Sigmoid colon (tissue), 7 donors: ENCODE results near the gene MCF2. TPM values are rescaled to one million over a fixed set of nuclear protein-coding genes. Genes with fewer than 3 reads are reported as not detected.

Experiments used
- DNase-seq: peaks from one replicate; pipeline ENCODE4 v3.0.0-alpha.2; 2019
- H3K27ac ChIP-seq, 4 donors: fragments of 200-600 bp; sonication (generic); one replicate each; pipeline ENCODE4 v1.5.1; 2016 to 2019; ENCODE audit warnings: mild to moderate bottlenecking in 1 of 4
- H3K27me3 ChIP-seq, 3 donors: fragments of 200-600 bp; sonication (generic); one replicate each; pipeline ENCODE4 v1.5.1; 2019; ENCODE audit warnings: mild to moderate bottlenecking in 1 of 3
- H3K36me3 ChIP-seq, 4 donors: fragments of 200-600 bp; sonication (generic); one replicate each; pipeline ENCODE4 v1.5.1; 2016 to 2019
- H3K4me1 ChIP-seq, 4 donors: fragments of 200-600 bp; sonication (generic); one replicate each; pipeline ENCODE4 v1.5.1; 2017 to 2019
- H3K4me3 ChIP-seq, 4 donors: fragments of 200-600 bp; sonication (generic); one replicate each; pipeline ENCODE4 v1.5.1; 2017 to 2019; ENCODE audit warnings: mild to moderate bottlenecking in 2 of 4, moderate library complexity in 1 of 4
- H3K9me3 ChIP-seq, 4 donors: fragments of 200-600 bp in 3 of 4; sonication (generic) in 3 of 4; one replicate each; pipeline versions ENCODE4 v1.5.1 to v1.6.1; 2013 to 2019
- EP300 ChIP-seq, 4 donors: sonication (generic); formaldehyde crosslinking; IDR thresholded peaks; one replicate each; pipeline ENCODE4 v1.6.1; 2017; ENCODE audit warnings: antibody characterized with exemption in 4 of 4
- POLR2A ChIP-seq, 2 donors: fragments of 450-650 bp; IDR thresholded peaks; one replicate each; pipeline ENCODE4 v1.6.1; 2016; ENCODE audit warnings: antibody characterized with exemption in 2 of 2, mild to moderate bottlenecking in 2 of 2, moderate library complexity in 2 of 2
- POLR2AphosphoS5 ChIP-seq, 4 donors: sonication (generic); formaldehyde crosslinking; IDR thresholded peaks; one replicate each; pipeline ENCODE4 v1.6.1; 2017; ENCODE audit warnings: antibody characterized with exemption in 4 of 4
- WGBS, 2 donors: extraction: QIAGEN DNeasy Blood & Tissue Kit; methylation state at CpG; one replicate each; pipeline ENCODE4 v1.1.7; 2013; 5-methylcytosine and 5-hydroxymethylcytosine counted together
- intact Hi-C: fragments of 100-400 bp; cut with DNase I; formaldehyde crosslinking; loops from one replicate; pipeline ENCODE4 v1.15.1; 2023
- polyA plus RNA-seq, 3 donors: library from polyadenylated mRNA; stranded (reverse); fragments of 200-250 nt; gene quantifications; one replicate each; pipeline ENCODE4 v1.2.3, GENCODE V29; 2013
- total RNA-seq, 4 donors: library from RNA; depleted of rRNA; stranded (reverse); fragments of >200 nt; gene quantifications; one replicate each; pipeline ENCODE4 v1.1.0, GENCODE V29; 2016
- TF ChIP-seq, protein P1 (sequence below), 4 experiments: fragments of 450-650 bp in 3 of 4; fragments of 200-600 bp in 1 of 4; IDR thresholded peaks; one replicate each; pipeline ENCODE4 v1.5.1; 2016 to 2019; ENCODE audit warnings: antibody characterized with exemption in 4 of 4, mild to moderate bottlenecking in 3 of 4, moderate library complexity in 2 of 4
- donor health status: healthy with polysubstance abuse.
- donor health status: Bipolar disorder and iron deficiency.
- donor health status: healthy.

MCF2 gene
- total and polyA plus RNA-seq, 7 donors, result 0.14 to 0.36 (median 0.16) TPM; not detected in 3

DNA sequence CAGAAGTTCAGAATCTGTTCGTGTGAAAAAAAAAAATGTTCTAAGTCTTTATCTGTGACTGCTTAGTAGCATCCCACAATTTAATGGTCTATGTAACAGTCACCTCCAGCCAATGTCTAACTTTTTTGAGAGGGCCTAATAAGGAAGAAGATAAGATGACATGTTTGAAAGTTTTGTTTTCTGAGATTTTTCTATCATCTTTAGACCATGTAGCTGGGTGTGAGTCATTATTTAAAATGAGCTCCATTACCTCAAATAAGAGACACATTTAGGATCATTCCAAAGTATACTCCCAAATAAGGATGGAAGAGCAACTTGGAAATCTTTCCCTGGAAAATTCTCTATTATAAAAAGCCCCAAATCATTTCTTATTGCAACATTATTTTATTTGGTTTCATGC lies 28.2 kb upstream of the MCF2 start:
- intact Hi-C loops, result no loop called here
- Histone ChIP-seq H3K27ac (no peak overlapping the region), H3K9me3 (no peaks in the 10 kb centered on the region), H3K27me3 (no peaks in the 10 kb centered on the region), H3K4me1 (no peaks in the 10 kb centered on the region), H3K4me3 (no peak overlapping the region), H3K36me3 (peaks cover 0 to 22% (median 0%) of the 10 kb centered on the region in 4 donors)
- no peak for TF ChIP-seq POLR2AphosphoS5 (IDR thresholded peaks at IDR 0.05)
- TF ChIP-seq, protein P1, sequence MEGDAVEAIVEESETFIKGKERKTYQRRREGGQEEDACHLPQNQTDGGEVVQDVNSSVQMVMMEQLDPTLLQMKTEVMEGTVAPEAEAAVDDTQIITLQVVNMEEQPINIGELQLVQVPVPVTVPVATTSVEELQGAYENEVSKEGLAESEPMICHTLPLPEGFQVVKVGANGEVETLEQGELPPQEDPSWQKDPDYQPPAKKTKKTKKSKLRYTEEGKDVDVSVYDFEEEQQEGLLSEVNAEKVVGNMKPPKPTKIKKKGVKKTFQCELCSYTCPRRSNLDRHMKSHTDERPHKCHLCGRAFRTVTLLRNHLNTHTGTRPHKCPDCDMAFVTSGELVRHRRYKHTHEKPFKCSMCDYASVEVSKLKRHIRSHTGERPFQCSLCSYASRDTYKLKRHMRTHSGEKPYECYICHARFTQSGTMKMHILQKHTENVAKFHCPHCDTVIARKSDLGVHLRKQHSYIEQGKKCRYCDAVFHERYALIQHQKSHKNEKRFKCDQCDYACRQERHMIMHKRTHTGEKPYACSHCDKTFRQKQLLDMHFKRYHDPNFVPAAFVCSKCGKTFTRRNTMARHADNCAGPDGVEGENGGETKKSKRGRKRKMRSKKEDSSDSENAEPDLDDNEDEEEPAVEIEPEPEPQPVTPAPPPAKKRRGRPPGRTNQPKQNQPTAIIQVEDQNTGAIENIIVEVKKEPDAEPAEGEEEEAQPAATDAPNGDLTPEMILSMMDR (IDR thresholded peaks at IDR 0.05), result no peak
- TF ChIP-seq POLR2A (IDR thresholded peaks at IDR 0.05), result no peak
- no peak for TF ChIP-seq EP300 (IDR thresholded peaks at IDR 0.05)
- DNase-seq, result no peak
- 93 to 94% methylated on average over 1 of the region's 1 CpG for WGBS, 2 donors

DNA sequence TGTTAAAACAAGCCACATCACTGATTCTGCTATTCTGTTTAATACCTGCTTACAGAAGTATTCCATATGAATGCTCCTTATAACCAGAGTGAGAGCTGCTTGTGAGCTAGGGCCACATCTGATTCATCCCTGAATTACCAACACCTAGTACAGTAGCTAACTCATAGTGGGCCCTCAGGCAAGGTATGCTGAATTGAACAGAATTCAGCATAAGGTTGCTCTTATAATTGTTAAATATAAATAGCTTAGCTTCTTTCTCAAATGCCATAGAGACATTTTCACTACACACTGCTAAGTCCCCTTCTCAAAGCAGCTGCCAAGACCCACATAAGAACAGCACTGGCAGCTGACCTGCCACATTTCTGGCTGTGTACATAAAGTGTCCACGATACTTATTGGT lies 27.0 kb upstream of the MCF2 start:
- H3K36me3 ChIP-seq, result peaks cover 0 to 17% (median 0%) of the 10 kb centered on the region in 4 donors
- 98 to 100% methylated on average over 1 of the region's 1 CpG for WGBS, 2 donors
- H3K4me3 ChIP-seq, result no peak overlapping the region
- H3K4me1 ChIP-seq, result no peaks in the 10 kb centered on the region
- H3K27me3 ChIP-seq, result no peaks in the 10 kb centered on the region
- H3K9me3 ChIP-seq, result no peaks in the 10 kb centered on the region
- intact Hi-C loops, result no loop called here
- no peak overlapping the region for H3K27ac ChIP-seq
- TF ChIP-seq EP300 (IDR thresholded peaks at IDR 0.05) (no peak), POLR2A (IDR thresholded peaks at IDR 0.05) (no peak), POLR2AphosphoS5 (IDR thresholded peaks at IDR 0.05) (no peak)
- TF ChIP-seq, protein P1 (IDR thresholded peaks at IDR 0.05), result no peak
- DNase-seq, result no peak

DNA sequence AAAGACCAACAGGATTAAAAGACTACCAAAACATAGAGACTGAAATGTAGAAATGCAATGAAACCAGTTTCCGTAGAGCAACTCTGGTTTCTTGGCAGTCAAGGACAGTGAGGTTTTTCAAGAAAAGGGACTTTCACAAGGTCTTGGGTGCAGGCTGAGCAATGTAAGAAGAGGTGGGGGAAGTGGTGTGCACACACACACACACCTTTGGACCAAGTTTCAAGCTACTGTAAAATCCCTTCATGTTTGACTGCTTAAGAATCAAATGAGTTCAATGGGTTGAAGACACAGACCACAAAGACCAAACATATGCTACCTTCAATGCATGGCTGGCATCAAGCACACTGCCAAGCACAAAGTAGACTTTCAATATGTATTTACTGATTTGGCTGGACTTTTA lies 17.8 kb upstream of the MCF2 start:
- Histone ChIP-seq H3K4me3 (no peak overlapping the region), H3K4me1 (no peaks in the 10 kb centered on the region), H3K9me3 (no peaks in the 10 kb centered on the region), H3K27me3 (no peaks in the 10 kb centered on the region), H3K36me3 (no peaks in the 10 kb centered on the region), H3K27ac (no peak overlapping the region)
- intact Hi-C loops, result no loop called here
- 70 to 100% methylated on average over 1 of the region's 1 CpG for WGBS, 2 donors
- no peak for TF ChIP-seq POLR2AphosphoS5 (IDR thresholded peaks at IDR 0.05)
- no peak for TF ChIP-seq POLR2A (IDR thresholded peaks at IDR 0.05)
- TF ChIP-seq, protein P1 (IDR thresholded peaks at IDR 0.05), result no peak
- TF ChIP-seq EP300 (IDR thresholded peaks at IDR 0.05), result no peak
- DNase-seq, result no peak

GRCh38 chrX:139724626-139725025 lies 16.7 kb upstream of the MCF2 start:
- TF ChIP-seq EP300 (IDR thresholded peaks at IDR 0.05) (no peak), POLR2A (IDR thresholded peaks at IDR 0.05) (no peak), POLR2AphosphoS5 (IDR thresholded peaks at IDR 0.05) (no peak)
- TF ChIP-seq, protein P1 (IDR thresholded peaks at IDR 0.05), result no peak
- Histone ChIP-seq H3K9me3 (no peaks in the 10 kb centered on the region), H3K4me3 (no peak overlapping the region), H3K36me3 (no peaks in the 10 kb centered on the region), H3K27ac (no peak overlapping the region), H3K27me3 (no peaks in the 10 kb centered on the region), H3K4me1 (no peaks in the 10 kb centered on the region)
- WGBS, 2 donors, result 93 to 98% methylated on average over 2 of the region's 2 CpGs
- no peak for DNase-seq
- intact Hi-C loops, result no loop called here

- H3K4me1 ChIP-seq, result no peaks in the 10 kb centered on the region
- WGBS, 2 donors, result 89 to 92% methylated on average over 6 of the region's 6 CpGs
- TF ChIP-seq POLR2A (IDR thresholded peaks at IDR 0.05) (no peak), EP300 (IDR thresholded peaks at IDR 0.05) (no peak), POLR2AphosphoS5 (IDR thresholded peaks at IDR 0.05) (no peak)
- TF ChIP-seq, protein P1 (IDR thresholded peaks at IDR 0.05), result no peak
Measured at GRCh38 chrX:139720979-139721378, 13.0 kb upstream of the MCF2 start.

More at GRCh38 chrX:139720979-139721378, 13.0 kb upstream of the MCF2 start:
- no peak overlapping the region for H3K27ac ChIP-seq
- no peaks in the 10 kb centered on the region for H3K36me3 ChIP-seq
- no peaks in the 10 kb centered on the region for H3K9me3 ChIP-seq
- DNase-seq, result no peak
- intact Hi-C loops, result no loop called here
- no peak overlapping the region for H3K4me3 ChIP-seq
- no peaks in the 10 kb centered on the region for H3K27me3 ChIP-seq
